HPDE6-E6E7 (cell line): ENCODE results near the gene ANKRD35.

ENCODE experiments used
- DNase-seq: peaks from one replicate; pipeline ENCODE4 v3.0.0; 2011; ENCODE audit warnings: missing footprints; ENCODE audit errors: extremely low spot score

ANKRD35 gene

DNA sequence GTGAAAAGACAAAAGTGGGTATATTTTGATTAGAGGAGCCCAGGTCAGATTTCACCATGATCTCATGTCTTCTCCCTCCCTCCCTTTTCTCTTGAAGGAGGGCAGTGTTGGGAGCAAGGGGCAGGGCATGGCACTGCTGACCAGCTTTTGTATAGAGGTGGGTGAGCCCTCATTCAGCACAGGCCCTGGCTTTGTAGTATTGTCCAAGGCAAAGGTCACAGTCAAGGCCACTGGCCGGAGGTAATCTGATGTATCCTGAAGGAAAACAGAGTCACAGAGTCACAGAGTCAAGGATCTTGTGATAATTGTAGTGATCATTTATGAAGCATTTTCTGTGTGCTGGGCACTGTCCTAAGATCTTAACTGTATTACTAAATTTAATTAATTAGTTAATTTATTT lies 12.3 kb upstream of the ANKRD35 start:
- DNase-seq = no peak

DNA sequence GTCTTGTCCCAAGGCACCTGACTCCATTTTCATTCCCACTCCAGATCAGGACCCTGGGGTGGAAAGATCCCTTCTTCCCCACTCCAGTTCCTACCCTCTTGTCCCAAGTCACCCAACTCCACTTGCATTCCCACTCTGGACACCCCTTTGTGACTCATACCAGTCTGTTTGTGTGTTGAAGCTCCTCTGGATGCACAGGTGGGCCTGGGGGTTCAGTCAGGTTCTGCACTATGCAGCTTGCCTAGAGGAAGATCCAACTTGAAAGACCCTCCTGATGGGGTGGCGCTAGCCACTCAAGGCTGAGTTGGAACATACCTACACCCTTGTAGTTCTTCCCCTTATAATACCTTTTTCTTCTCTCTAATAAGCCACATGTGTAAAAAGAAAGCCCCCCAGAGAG lies 9.8 kb upstream of the ANKRD35 start:
- no peak for DNase-seq

DNA sequence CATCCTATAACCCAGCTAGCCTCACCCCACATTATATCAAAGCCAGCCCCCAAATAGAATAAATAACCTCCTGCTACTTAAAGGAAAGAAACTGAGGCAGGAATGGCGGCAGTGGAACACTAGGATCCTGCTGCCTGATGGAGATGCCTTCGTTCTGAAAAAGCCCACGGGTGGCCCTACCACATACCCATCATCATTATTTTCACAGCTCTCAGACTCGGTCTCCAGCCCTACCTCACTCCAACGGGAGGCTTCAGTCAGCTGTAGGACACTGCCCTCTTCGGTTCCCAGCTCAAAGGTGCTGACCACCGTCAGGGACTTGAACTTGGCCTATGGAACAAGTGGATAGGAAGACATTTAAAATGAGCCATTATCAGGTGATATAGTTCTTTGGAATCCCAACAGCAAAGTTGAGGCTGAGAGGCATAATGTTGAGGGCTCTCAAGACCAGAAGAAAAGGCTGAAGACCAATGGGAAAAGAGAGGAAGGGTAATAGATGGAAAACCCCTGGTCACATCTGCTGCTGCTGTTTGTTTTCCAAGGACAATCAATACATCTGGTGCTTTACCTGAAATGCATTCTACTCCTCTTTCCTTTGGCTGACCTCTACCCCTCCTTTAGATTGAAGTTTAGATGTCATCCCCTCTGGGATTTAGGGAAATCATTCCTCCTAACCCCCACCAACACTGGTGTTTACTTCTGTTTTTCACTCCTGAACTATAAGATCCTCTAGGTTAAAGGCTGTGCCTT lies 7.8 kb upstream of the ANKRD35 start:
- no peak for DNase-seq

DNA sequence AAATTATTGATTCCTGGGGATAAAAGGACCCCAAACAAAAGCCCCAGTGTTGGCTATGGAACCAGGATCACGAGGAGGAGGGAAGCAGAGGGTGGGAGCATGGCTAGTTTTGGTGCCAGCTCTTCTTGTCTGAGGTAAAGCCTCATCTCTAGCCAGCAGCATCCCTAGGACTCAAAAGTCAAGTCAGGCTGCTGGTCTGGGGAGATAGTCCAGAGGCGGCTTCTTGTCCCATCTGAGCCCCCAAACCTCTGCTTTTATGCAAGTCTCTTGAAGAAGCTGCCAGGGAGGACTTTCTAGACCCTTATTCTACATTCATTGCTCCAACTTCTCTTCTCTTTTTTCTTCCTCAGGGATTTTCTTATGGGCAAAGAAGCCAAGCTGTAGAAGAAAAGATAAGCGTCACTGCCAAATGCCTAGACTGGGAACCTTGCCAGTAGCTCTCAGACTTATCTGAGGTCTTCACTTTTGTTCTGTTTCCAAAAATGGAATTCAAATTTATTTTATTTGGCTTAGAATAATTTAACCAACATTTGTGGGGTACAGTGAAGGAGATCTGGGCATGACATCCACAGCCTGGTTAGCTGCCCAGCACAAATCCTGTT lies 6.9 kb upstream of the ANKRD35 start:
- no peak for DNase-seq

DNA sequence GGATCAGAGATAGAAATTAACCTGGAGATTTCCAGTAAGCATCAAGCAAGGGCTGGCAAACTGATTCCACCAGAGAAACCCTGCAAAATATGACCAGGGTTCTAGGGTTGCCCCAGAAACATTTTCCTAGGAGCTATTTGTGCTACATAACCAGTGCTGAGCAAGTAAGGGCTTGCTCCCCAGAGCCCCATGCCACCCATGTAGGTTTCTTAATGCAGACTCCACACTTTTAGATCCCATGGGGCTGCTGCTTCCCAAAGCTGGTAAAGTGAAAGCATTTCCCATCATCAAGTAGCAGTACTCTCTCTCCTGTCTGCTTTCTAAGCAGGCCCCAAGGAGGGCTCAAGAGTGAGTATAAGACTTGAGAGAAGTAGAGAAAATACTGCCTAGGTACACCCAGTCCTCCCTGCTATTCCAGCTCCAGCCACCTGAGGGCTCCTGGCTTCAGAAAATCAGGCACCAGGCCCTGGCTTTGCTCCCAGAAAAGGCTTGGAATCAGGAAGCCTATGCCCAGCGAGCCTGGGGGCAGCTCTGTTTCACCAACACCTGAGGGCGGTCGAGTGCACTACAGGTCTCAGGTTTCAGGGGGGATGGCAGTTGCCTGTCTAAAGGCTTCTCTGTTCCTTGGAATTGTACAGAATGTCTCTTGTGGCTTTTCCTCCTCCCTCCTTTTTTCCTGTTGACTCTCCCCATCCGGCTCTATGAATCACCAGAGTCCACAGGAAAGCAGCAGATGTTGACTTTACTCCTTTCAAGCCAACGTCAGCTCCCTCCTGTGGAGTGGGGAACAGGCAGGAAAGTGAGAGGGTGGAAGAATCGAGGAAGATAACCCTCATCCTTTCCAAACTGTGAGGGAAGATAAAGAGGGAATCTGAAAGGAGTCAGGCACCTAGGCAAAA lies 6.2 kb upstream of the ANKRD35 start:
- DNase-seq = peak; percentile 99

GRCh38 chr1:145891143-145891542 lies 5.5 kb upstream of the ANKRD35 start:
- peak; percentile 29 for DNase-seq

DNA sequence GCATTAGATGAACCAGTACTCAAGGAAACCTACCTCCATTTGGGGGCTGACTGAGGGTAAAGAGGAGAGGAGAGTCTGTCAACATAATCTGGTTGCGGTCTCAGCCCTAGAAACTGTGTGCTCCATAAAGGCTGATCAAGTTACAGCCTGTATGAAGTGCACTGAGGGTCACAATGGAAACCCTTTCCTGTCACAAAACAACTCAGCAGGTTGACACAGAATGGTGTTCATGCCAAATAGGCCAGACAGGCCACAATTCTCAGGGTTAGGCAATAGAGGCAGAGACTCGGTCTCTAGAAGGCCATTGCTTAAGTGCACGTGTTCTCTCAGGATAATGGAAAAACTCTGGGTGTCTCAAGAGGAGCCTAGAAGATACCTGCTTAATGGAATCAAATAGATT lies 4.1 kb upstream of the ANKRD35 start:
- DNase-seq = no peak

DNA sequence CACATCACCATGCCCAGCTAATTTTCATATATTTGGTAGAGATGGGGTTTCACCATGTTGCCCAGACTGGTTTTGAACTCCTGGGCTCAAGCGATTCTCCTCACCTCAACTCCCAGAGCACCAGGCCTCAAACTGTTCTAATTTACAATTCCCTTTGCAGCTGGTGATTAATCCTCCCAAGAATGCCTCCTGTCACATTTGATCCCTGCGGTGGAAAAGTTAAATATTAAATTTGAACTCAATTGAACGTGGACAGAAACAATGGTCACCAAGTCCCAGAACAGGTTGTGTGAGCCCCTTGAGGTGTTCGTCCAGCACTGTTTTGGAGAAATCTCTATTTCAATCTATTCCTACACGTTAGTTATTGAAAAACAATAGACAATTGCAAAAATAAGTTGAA lies 2.0 kb upstream of the ANKRD35 start:
- DNase-seq = no peak

GRCh38 chr1:145886816-145887215 lies 1.1 kb upstream of the ANKRD35 start:
- no peak for DNase-seq

GRCh38 chr1:145886390-145886789 lies 724 bp upstream of the ANKRD35 start:
- DNase-seq = no peak

- no peak for DNase-seq
These were observed 991 bp downstream of the ANKRD35 start for GRCh38 chr1:145884675-145885074.

DNA sequence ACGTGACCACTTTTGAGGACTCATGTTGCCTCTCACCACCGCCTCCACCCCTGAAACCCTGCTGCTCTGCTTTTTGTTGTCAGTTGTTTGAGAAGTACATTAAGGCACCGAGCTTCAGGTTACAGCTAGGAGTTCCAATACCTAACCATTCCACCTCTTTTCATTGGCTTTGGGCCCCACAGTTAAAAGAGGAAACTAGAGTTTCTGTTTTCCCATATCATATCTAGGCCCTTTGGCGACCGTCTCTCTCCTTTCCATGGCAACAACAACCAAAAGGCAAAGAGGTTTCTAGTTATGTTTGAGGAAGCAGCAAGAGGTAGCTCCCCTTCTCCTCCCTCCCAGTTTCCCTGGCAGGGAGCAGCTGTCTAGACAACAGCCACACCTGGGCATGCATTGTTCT lies 5.9 kb downstream of the ANKRD35 start:
- DNase-seq = no peak

DNA sequence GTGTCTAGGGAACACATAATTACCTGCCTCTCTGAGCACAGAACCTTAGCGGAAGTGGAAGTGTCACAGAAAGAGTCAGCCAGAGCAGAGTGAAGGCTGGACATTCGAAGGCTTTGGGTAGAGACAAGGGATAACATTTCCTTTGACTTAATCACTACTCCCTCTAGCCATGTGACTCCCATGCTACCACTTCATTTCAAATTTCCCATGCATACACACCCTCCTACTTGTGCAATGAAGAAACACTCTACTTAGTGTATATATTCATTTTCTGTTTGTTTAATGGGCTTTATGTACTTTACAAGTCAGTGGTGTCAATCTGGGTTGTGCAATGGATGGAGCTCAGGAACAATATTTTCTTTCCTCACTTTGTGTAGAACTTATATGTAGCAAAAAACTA lies 6.9 kb downstream of the ANKRD35 start:
- no peak for DNase-seq

DNA sequence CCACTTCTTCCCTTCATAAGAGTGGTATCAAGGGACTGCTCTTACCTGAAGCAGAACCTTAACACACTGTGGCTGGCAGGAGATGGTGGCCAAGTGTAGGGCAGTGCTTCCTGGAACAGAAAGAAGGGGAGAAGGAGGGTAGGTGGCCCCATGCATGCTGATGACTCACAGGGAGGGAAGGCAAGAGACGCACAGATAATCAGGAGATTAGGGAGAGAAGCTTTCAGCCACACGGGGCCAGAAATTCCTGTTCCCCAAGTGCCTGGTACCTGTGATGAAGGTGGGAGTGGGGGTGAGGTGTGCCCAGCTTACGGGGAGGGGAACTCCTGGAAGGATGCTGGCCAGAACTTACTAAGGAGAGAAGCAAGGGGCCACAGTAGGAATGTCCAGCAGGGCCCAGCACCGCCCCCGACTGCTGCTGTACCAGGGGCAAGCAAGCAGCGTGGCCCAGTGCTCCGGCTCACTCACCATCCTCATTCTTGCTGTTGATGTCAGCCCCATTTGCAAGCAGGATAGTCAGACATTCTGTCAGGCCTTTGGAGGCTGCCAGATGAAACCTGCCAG lies 7.7 kb downstream of the ANKRD35 start:
- no peak for DNase-seq

DNA sequence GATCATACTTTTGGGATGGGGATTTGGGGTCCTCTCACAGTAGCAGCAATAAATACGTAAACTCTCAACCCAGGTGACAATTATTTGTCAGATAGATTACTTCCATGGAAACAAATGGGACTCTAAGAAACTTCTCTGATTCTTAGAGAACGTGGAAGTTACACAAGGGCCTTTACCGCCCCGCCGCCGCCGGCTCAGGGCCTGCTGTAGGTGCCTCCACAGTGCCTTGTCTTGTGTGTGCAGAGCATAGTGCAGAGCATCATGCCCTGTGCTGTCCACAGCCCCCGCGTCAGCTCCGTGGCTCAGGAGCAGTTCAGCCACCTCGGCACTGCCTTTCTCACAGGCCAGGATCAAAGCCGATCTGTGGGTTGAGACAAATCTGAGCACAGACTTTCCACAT lies 11.0 kb downstream of the ANKRD35 start:
- DNase-seq = no peak

DNA sequence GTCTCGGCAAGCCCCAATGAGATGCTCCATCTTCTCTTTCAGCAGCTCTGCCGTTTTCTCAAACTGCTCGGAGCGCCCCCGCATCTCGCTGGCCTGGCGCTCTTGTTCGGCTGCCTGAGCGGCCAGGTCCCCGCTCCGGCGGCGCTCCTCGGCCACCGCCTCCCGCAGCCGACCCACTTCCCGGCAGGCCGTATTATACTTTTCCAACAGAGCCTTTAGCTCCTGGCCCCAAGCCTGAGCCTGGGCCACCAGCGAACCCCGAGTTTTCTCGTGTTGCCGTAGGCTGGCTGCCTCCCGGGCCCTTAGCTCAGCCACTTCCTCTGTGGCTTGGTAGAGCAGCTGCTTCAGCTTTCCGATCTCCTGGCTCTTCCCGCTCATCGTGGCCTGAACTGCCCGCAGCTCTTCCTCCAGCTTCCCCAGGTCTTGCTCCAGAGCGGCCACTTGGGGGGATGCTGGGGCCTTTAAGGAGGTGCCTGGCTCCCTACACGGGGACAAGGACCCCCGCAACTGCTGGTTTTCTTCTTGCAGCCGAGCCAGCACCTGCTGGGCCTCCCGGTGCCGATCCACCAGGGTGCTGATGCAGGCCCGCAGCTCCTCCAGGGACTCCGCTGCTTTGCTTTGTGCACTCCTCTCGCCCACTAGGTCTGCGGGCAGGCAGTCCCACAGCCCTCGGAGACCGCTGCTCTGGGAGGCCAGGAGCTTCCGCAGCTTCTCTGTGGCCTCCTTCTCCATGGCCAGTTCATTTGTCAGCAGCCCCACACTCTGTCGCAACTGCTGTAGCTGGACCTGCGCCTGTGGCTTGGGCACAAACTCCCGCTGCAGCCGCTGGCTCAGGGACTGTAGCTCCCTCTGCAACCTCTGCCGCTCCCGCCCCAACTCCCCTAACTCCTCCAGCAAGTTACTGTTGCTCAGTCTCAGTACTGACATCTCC lies 13.4 kb downstream of the ANKRD35 start:
- no peak for DNase-seq

GRCh38 chr1:145868232-145868631 lies 17.4 kb downstream of the ANKRD35 start:
- DNase-seq = no peak

DNA sequence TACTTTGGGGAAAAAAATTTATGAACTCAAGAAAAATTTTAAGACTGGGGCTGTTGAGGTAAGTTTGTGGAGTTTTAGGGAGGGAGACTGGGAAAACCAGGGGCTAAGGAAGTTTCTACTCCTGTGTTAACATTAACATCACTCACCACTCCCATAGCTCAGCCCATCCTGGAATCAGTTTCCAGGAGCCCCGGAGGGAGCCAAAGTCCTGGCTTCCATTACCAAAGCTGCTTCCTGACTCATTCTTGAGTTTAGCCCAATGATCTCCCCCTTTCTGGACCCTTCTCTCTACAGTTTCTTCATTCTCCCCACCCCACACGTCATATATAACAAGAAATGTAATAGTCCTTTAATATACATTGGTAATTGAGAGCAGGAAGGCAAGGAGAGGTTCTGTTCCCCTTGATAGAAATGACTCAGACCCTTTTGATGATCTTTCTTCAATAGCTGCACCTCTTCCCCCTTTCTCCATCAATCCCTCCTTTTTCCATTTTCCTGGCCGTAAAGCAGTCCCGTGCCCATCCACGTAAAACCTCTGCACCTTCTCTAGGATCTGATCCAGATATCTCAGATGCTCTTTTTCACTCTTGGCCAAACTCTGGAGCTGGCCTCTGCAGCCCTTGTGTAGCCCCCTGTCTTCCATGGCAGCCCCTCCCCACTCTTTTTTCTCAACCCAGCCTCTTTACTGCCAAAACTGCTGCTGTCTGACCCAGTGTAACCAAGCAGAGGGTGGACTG lies 22.2 kb downstream of the ANKRD35 start:
- no peak for DNase-seq

- DNase-seq = peak; percentile 86
These were observed 26.1 kb downstream of the ANKRD35 start for GRCh38 chr1:145859491-145860023.

DNA sequence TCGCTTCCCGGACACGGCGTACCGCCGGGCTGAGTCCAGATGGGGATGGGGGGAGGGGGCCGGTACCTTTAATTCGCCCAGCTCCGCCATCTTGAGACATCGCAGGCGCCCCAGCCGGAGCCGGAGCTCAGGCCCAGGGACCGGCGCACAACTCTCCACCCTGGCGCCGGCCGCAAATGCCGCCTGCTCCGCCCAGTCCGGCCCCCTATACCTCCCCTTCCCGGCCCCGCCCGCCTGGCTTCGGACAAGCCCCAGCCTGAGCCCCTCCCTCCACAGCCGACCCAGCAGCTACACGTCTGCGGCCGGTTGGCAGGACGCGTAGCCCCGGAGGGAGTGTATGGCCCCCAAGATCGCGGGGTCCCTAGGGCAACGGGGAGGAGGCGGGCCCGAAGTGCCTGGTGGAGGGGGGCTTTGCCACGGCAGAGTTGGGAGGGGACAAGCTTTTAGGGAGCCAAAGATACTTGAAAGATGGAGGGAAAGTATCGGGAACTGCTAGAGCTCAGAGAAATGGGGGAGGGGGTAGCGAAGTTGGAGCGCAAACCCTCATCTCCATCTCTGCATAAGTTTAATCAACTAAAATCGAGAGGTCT lies 26.7 kb downstream of the ANKRD35 start, which contains the start of gene PIAS3:
Gene PIAS3, minus strand, starts transcription at position 181 of the 590 bp plus-strand sequence. Its CDS starts 91 bp downstream, at position 90.
- peak; percentile 96 for DNase-seq
